Osteoblast (primary cell): ENCODE data around the gene GOPC. TPM values are rescaled to one million over a fixed set of nuclear protein-coding genes. Genes with fewer than 3 reads are reported as not detected.

Experiments used
- DNase-seq: peaks from one replicate; pipeline ENCODE4 v3.0.0; 2011; ENCODE audit warnings: low spot score, mixed read lengths; ENCODE audit not compliant: insufficient read length; ENCODE audit errors: missing footprints
- H2AFZ ChIP-seq: 2 replicates; pipeline ENCODE4 v1.6.0; 2011; ENCODE audit warnings: mild to moderate bottlenecking, low read length
- H3K27ac ChIP-seq: 2 replicates; pipeline ENCODE4 v1.5.1; 2011; ENCODE audit warnings: mild to moderate bottlenecking, low read depth, low read length, moderate library complexity
- H3K27me3 ChIP-seq: 2 replicates; pipeline ENCODE4 v1.6.0; 2012; ENCODE audit warnings: mild to moderate bottlenecking, control low read depth, inconsistent platforms, low read length, moderate library complexity; ENCODE audit not compliant: insufficient read depth
- H3K36me3 ChIP-seq: 2 replicates; pipeline ENCODE4 v1.5.1; 2011; ENCODE audit warnings: mild to moderate bottlenecking, low read length, control low read depth, moderate library complexity; ENCODE audit not compliant: insufficient read depth
- H3K4me1 ChIP-seq: 2 replicates; pipeline ENCODE4 v1.5.1; 2011; ENCODE audit warnings: mild to moderate bottlenecking, low read length, control low read depth, moderate library complexity; ENCODE audit not compliant: insufficient read depth
- H3K4me2 ChIP-seq: 2 replicates; pipeline ENCODE4 v1.6.0; 2011; ENCODE audit warnings: mild to moderate bottlenecking, low read length; ENCODE audit not compliant: insufficient read depth
- H3K4me3 ChIP-seq: fragments of 200-600 bp; sonication (generic); 3 replicates; pipeline ENCODE4 v1.5.1; 2012; ENCODE audit warnings: mild to moderate bottlenecking, low read length, inconsistent platforms; ENCODE audit not compliant: insufficient read depth
- H3K79me2 ChIP-seq: 2 replicates; pipeline ENCODE4 v1.6.0; 2012; ENCODE audit warnings: mild to moderate bottlenecking, low read length, control low read depth, inconsistent platforms; ENCODE audit not compliant: insufficient read depth
- H3K9me3 ChIP-seq: 2 replicates; pipeline ENCODE4 v1.5.1; 2011; ENCODE audit warnings: low read depth, low read length, control low read depth
- H4K20me1 ChIP-seq: 2 replicates; pipeline ENCODE4 v1.6.0; 2012; ENCODE audit warnings: mild to moderate bottlenecking, low read length, control low read depth; ENCODE audit not compliant: insufficient read depth
- CTCF ChIP-seq: IDR thresholded peaks from 2 replicates; pipeline ENCODE4 v1.5.1; 2011; ENCODE audit warnings: mild to moderate bottlenecking, low read depth, low read length, moderate library complexity; ENCODE audit errors: extremely low read depth
- total RNA-seq: library from RNA; depleted of rRNA; stranded (reverse); fragments of >200 nt; gene quantifications from 2 replicates; pipeline ENCODE4 v1.2.3, GENCODE V29; 2012

Gene GOPC
- total RNA-seq, 1 donor = 49.6 TPM

GRCh38 chr6:117585647-117586046 lies 16.7 kb downstream of the GOPC start:
- no peaks in the 10 kb centered on the region for H3K27me3 ChIP-seq
- peaks cover 55% of the 10 kb centered on the region for H4K20me1 ChIP-seq
- H3K36me3 ChIP-seq = peaks cover 37% of the 10 kb centered on the region
- no peak overlapping the region for H3K4me3 ChIP-seq
- no peaks in the 10 kb centered on the region for H3K4me1 ChIP-seq
- no peak overlapping the region for H2AFZ ChIP-seq
- DNase-seq = peak; percentile 19
- H3K4me2 ChIP-seq = no peak overlapping the region
- H3K79me2 ChIP-seq = peaks cover 91% of the 10 kb centered on the region
- TF ChIP-seq CTCF = no peak
- H3K9me3 ChIP-seq = no peaks in the 10 kb centered on the region
- H3K27ac ChIP-seq = no peak overlapping the region

- no peaks in the 10 kb centered on the region for H3K9me3 ChIP-seq
- no peaks in the 10 kb centered on the region for H3K4me1 ChIP-seq
- H3K79me2 ChIP-seq = peaks cover 37% of the 10 kb centered on the region
- DNase-seq = no peak
- H3K27me3 ChIP-seq = no peaks in the 10 kb centered on the region
- H3K36me3 ChIP-seq = peaks cover 83% of the 10 kb centered on the region
- no peak overlapping the region for H3K27ac ChIP-seq
- H4K20me1 ChIP-seq = peaks cover 5% of the 10 kb centered on the region
- H3K4me3 ChIP-seq = no peak overlapping the region
- H2AFZ ChIP-seq = no peak overlapping the region
- no peak for TF ChIP-seq CTCF
- H3K4me2 ChIP-seq = no peak overlapping the region
Observed at GRCh38 chr6:117574198-117574597, 28.1 kb downstream of the GOPC start.

- Histone ChIP-seq H3K4me1 (no peaks in the 10 kb centered on the region), H3K4me2 (no peak overlapping the region), H3K79me2 (peaks cover 31% of the 10 kb centered on the region), H3K36me3 (peaks cover 83% of the 10 kb centered on the region), H3K4me3 (no peak overlapping the region), H3K27ac (no peak overlapping the region), H3K9me3 (no peaks in the 10 kb centered on the region), H3K27me3 (no peaks in the 10 kb centered on the region), H4K20me1 (peaks cover 4% of the 10 kb centered on the region), H2AFZ (no peak overlapping the region)
- no peak for DNase-seq
- no peak for TF ChIP-seq CTCF
Observed at GRCh38 chr6:117573006-117573680, 29.2 kb downstream of the GOPC start.

GRCh38 chr6:117568831-117569410 lies 33.4 kb downstream of the GOPC start:
- no peak for DNase-seq
- H3K4me3 ChIP-seq = no peak overlapping the region
- H2AFZ ChIP-seq = no peak overlapping the region
- H3K36me3 ChIP-seq = peaks cover 93% of the 10 kb centered on the region
- no peaks in the 10 kb centered on the region for H3K4me1 ChIP-seq
- no peaks in the 10 kb centered on the region for H3K9me3 ChIP-seq
- TF ChIP-seq CTCF = no peak
- peaks cover 17% of the 10 kb centered on the region for H3K79me2 ChIP-seq
- no peak overlapping the region for H3K4me2 ChIP-seq
- H4K20me1 ChIP-seq = peaks cover 4% of the 10 kb centered on the region
- no peak overlapping the region for H3K27ac ChIP-seq
- H3K27me3 ChIP-seq = no peaks in the 10 kb centered on the region
